Glomerular endothelial cell (primary cell): Measurements from ENCODE around the gene FGF7. TPM values are rescaled to one million over a fixed set of nuclear protein-coding genes. Genes with fewer than 3 reads are reported as not detected.
"Not testable (repeated sequence)": the region's sequence is repeated elsewhere in the genome, so short reads cannot be mapped to it uniquely, and the experiment has no call there.

Source experiments
- DNase-seq: peaks from one replicate; pipeline ENCODE4 v3.0.0-alpha.2; 2011; ENCODE audit warnings: low read depth, low spot score; ENCODE audit errors: extremely low read depth
- total RNA-seq: library from RNA; depleted of rRNA; stranded (reverse); fragments of >200 nt; gene quantifications from 2 replicates; pipeline ENCODE4 v1.2.3, GENCODE V29; 2015

The FGF7 gene
- total RNA-seq: 0.64 TPM in 1 of 2 replicates, not detected in the other

- no peak for DNase-seq
Observed at GRCh38 chr15:49423021-49423420, at the start of gene FGF7. Gene FGF7 (plus strand): TSS chr15:49423242. CDS start chr15:49424298, 1,056 bp downstream.

- DNase-seq: no peak
Observed at GRCh38 chr15:49379996-49380395, 43.0 kb upstream of the FGF7 start.

- DNase-seq: no peak
Observed at GRCh38 chr15:49380912-49381311, 42.1 kb upstream of the FGF7 start.

GRCh38 chr15:49382394-49382793, 40.6 kb upstream of the FGF7 start:
- no peak for DNase-seq

GRCh38 chr15:49383266-49383665, 39.8 kb upstream of the FGF7 start:
- no peak for DNase-seq

GRCh38 chr15:49387471-49387870, 35.6 kb upstream of the FGF7 start:
- DNase-seq: no peak

GRCh38 chr15:49402515-49403296, 20.3 kb upstream of the FGF7 start:
- DNase-seq: not testable (repeated sequence)

GRCh38 chr15:49406352-49407118, 16.5 kb upstream of the FGF7 start:
- no peak for DNase-seq

- DNase-seq: no peak
Observed at GRCh38 chr15:49410641-49411040, 12.4 kb upstream of the FGF7 start.

GRCh38 chr15:49412797-49413196, 10.2 kb upstream of the FGF7 start:
- DNase-seq: no peak

- no peak for DNase-seq
Observed at GRCh38 chr15:49415149-49415548, 7.9 kb upstream of the FGF7 start.

GRCh38 chr15:49415638-49416037, 7.4 kb upstream of the FGF7 start:
- no peak for DNase-seq

- DNase-seq: no peak
Observed at GRCh38 chr15:49418811-49419210, 4.2 kb upstream of the FGF7 start.

GRCh38 chr15:49421991-49422390, 1.1 kb upstream of the FGF7 start:
- DNase-seq: peak; percentile 34

- DNase-seq: no peak
Observed at GRCh38 chr15:49423901-49424550, 984 bp downstream of the FGF7 start.

GRCh38 chr15:49424954-49425353, 1.9 kb downstream of the FGF7 start:
- DNase-seq: no peak

GRCh38 chr15:49427372-49427771, 4.3 kb downstream of the FGF7 start:
- DNase-seq: no peak

GRCh38 chr15:49428409-49429095, 5.5 kb downstream of the FGF7 start:
- DNase-seq: no peak

GRCh38 chr15:49430046-49430445, 7.0 kb downstream of the FGF7 start:
- DNase-seq: no peak

- no peak for DNase-seq
Observed at GRCh38 chr15:49435174-49435573, 12.1 kb downstream of the FGF7 start.

GRCh38 chr15:49436751-49437150, 13.7 kb downstream of the FGF7 start:
- DNase-seq: no peak
